CD4-positive, alpha-beta T cell treated with Interleukin-21 for 1 hour (primary cell): Measurements from ENCODE around the gene PTF1A.
"Not testable (repeated sequence)": the region's sequence is repeated elsewhere in the genome, so short reads cannot be mapped to it uniquely, and the experiment has no call there.

Source experiments
- DNase-seq: peaks from one replicate; pipeline ENCODE4 v3.0.0-alpha.2; 2020

Gene PTF1A

GRCh38 chr10:23204773-23205172 lies 12.7 kb downstream of the PTF1A start:
- no peak for DNase-seq

- DNase-seq, result no peak
Measured at GRCh38 chr10:23205972-23206642, 14.0 kb downstream of the PTF1A start.

GRCh38 chr10:23217471-23217870 lies 25.4 kb downstream of the PTF1A start:
- no peak for DNase-seq

DNA sequence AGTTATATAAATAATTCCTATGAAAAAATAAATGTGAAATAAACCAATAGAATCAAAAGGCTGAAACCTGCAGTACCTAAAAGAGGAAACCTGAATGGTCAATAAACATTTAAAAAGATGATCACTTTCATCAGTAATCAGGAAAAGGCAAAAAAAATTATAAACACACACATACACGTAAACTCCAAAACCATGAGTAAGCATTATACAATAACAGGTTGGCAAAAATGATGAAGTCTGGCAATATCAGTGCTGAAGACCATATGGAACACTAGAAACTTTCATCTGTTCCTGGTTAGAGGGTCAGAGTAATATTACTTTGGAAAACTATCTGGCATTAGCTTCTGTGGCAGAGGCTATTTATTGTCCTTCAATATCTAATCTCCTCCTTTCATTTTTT lies 38.5 kb downstream of the PTF1A start:
- no peak for DNase-seq

DNA sequence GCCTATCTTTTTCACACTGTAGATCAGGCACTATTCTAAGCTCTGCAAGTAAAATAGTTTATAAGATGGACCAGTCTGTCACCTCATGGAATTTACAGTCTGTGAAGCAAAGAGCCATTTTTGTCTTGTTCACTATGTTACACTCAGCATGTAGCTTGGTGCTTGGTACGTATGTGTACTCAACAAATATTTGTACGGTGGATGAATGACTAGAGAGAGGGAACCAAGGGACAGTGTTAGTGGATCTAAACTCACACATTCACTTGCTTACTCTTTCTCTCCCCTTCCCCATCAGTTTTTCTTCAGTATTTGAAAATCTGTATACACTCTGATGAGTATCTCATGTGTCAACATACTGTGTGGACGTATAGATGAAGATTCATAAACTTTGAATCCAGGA lies 45.9 kb downstream of the PTF1A start:
- no peak for DNase-seq

DNA sequence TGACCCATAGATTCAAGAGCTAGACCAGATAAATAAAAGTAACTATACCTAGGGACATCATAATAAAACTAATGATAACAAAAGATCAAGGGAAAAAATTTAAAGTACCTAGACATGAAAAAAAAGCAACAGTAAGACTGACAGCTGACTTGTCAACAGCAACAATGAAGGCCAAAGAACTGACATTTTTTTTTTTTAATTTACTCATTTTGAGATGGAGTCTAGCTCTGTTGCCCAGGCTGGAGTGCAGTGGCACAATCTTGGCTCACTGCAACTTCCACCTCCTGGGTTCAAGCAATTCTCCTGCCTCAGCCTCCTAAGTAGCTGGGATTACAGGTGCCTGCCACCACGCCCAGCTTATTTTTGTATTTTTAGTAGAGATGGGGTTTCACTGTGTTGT lies 49.7 kb downstream of the PTF1A start:
- DNase-seq, result not testable (repeated sequence)
